IMR-90 (cell line): ENCODE results near the gene CD1B. TPM values are rescaled to one million over a fixed set of nuclear protein-coding genes. Genes with fewer than 3 reads are reported as not detected.

Experiments used
- ATAC-seq: fragments of 200-7000 bp; cut with Tn5 transposase; 2 replicates; pipeline ENCODE4 v1.9.1; 2020; ENCODE audit warnings: low read depth, mild to moderate bottlenecking, moderate library complexity
- BruUV-seq: library from RNA; stranded (reverse); fragments of 400-500 nt; replicated peaks from 2 replicates; lab custom pipeline; 2021; lab: Mats Ljungman, UMichigan
- CTCF ChIA-PET: fragments of 300-600 bp; formaldehyde crosslinking; extraction: SDS; loops from one replicate; lab custom pipeline; 2021; ENCODE audit warnings: antibody characterized with exemption; lab: Yijun Ruan, JAX
- POLR2A ChIA-PET: fragments of 300-600 bp; sonication (Branson Sonifier 250); formaldehyde crosslinking; loops from one replicate; lab custom pipeline; 2022; ENCODE audit warnings: antibody characterized with exemption; ENCODE audit not compliant: unreplicated experiment; lab: Charles Lee
- DNase-seq: peaks from one replicate; pipeline ENCODE4 v3.0.0; 2013
- H2AFZ ChIP-seq: replicated peaks from 2 replicates; pipeline ENCODE3; 2013; ENCODE audit warnings: low read length, mild to moderate bottlenecking; ENCODE audit not compliant: poor library complexity
- H2AK5ac ChIP-seq: 2 replicates; pipeline ENCODE4 v1.6.1; 2013; ENCODE audit warnings: low read depth, low read length, inconsistent platforms
- H2AK9ac ChIP-seq: replicated peaks from 2 replicates; pipeline ENCODE3; 2013; ENCODE audit warnings: mild to moderate bottlenecking, low read depth, low read length, moderate library complexity; ENCODE audit not compliant: poor library complexity
- H2BK120ac ChIP-seq: 2 replicates; pipeline ENCODE4 v1.6.1; 2013; ENCODE audit warnings: low read depth, low read length, inconsistent platforms
- H2BK15ac ChIP-seq: 3 replicates; pipeline ENCODE4 v1.6.1; 2013; ENCODE audit warnings: low read depth, low read length, inconsistent platforms
- H2BK20ac ChIP-seq: 2 replicates; pipeline ENCODE4 v1.6.1; 2013; ENCODE audit warnings: low read depth, mild to moderate bottlenecking, inconsistent platforms, low read length, moderate library complexity
- H2BK5ac ChIP-seq: 2 replicates; pipeline ENCODE4 v1.6.1; 2013; ENCODE audit warnings: mild to moderate bottlenecking, low read depth, low read length, inconsistent platforms; ENCODE audit not compliant: poor library complexity, severe bottlenecking
- H3K14ac ChIP-seq: replicated peaks from 2 replicates; pipeline ENCODE4 v1.6.1; 2013; ENCODE audit warnings: low read depth, low read length, inconsistent platforms
- H3K18ac ChIP-seq: 2 replicates; pipeline ENCODE4 v1.6.1; 2013; ENCODE audit warnings: low read depth, low read length, control low read depth
- H3K23ac ChIP-seq: 2 replicates; pipeline ENCODE4 v1.6.1; 2013; ENCODE audit warnings: low read depth, low read length, inconsistent platforms
- H3K27ac ChIP-seq: 2 replicates; pipeline ENCODE4 v1.5.1; 2013; ENCODE audit warnings: mild to moderate bottlenecking, control low read depth, low read length; ENCODE audit not compliant: insufficient read depth
- H3K27me3 ChIP-seq: 2 replicates; pipeline ENCODE4 v1.6.1; 2013; ENCODE audit warnings: low read length; ENCODE audit not compliant: control insufficient read depth, insufficient read depth
- H3K36me3 ChIP-seq: 2 replicates; pipeline ENCODE4 v1.6.1; 2013; ENCODE audit warnings: low read length, mixed read lengths; ENCODE audit not compliant: control insufficient read depth, insufficient read depth
- H3K4ac ChIP-seq: 2 replicates; pipeline ENCODE4 v1.6.1; 2013; ENCODE audit warnings: low read depth, low read length, inconsistent platforms
- H3K4me1 ChIP-seq: 2 replicates; pipeline ENCODE4 v1.6.1; 2013; ENCODE audit warnings: low read length, mixed read lengths; ENCODE audit not compliant: control insufficient read depth, insufficient read depth
- H3K4me2 ChIP-seq: 2 replicates; pipeline ENCODE4 v1.6.1; 2013; ENCODE audit warnings: low read depth, mild to moderate bottlenecking, control low read depth, low read length, moderate library complexity
- H3K4me3 ChIP-seq: 2 replicates; pipeline ENCODE4 v1.5.1; 2013; ENCODE audit warnings: low read depth, mild to moderate bottlenecking, control low read depth, low read length, moderate library complexity; ENCODE audit not compliant: insufficient read depth
- H3K56ac ChIP-seq: 2 replicates; pipeline ENCODE4 v1.6.1; 2013; ENCODE audit warnings: low read length, inconsistent platforms; ENCODE audit not compliant: insufficient read depth; ENCODE audit errors: extremely low read depth
- H3K79me1 ChIP-seq, 2 experiments: 2 replicates each; pipeline ENCODE4 v1.6.1; 2013; ENCODE audit warnings: low read length in 2 of 2, inconsistent platforms in 1 of 2, low read depth in 1 of 2
- H3K9ac ChIP-seq: 2 replicates; pipeline ENCODE4 v1.6.1; 2013; ENCODE audit warnings: low read depth, low read length, control low read depth
- H3K9me1 ChIP-seq: 2 replicates; pipeline ENCODE4 v1.6.1; 2013; ENCODE audit warnings: low read length, inconsistent platforms; ENCODE audit not compliant: insufficient read depth
- H3K9me3 ChIP-seq: 2 replicates; pipeline ENCODE4 v1.6.1; 2013; ENCODE audit warnings: low read length; ENCODE audit not compliant: control insufficient read depth, insufficient read depth
- H4K20me1 ChIP-seq: 2 replicates; pipeline ENCODE4 v1.6.1; 2013; ENCODE audit warnings: low read length, inconsistent platforms; ENCODE audit not compliant: insufficient read depth
- H4K5ac ChIP-seq: 2 replicates; pipeline ENCODE4 v1.6.1; 2013; ENCODE audit warnings: mild to moderate bottlenecking, low read depth, low read length, control low read depth
- H4K8ac ChIP-seq, 2 experiments: 2 replicates each; pipeline ENCODE4 v1.6.1; 2013; ENCODE audit warnings: low read depth in 2 of 2, low read length in 2 of 2, control low read depth in 1 of 2, inconsistent platforms in 1 of 2
- H4K91ac ChIP-seq: 2 replicates; pipeline ENCODE4 v1.6.1; 2013; ENCODE audit warnings: low read depth, low read length, inconsistent platforms; ENCODE audit not compliant: insufficient read depth
- MAZ ChIP-seq: IDR thresholded peaks from 2 replicates; pipeline ENCODE4 v1.6.1; 2012; ENCODE audit warnings: low read depth, mild to moderate bottlenecking, low read length, improper control_type of control experiment, moderate library complexity, borderline replicate concordance
- WGBS, 2 experiments: methylation state at CpG; one replicate each; pipeline versions ENCODE4 v1.1.5 to v1.1.7; 2013; ENCODE audit warnings: missing lambda C conversion rate in 2 of 2; ENCODE audit not compliant: insufficient read length in 1 of 2; ENCODE audit errors: extremely low coverage in 2 of 2; 5-methylcytosine and 5-hydroxymethylcytosine counted together
- dilution Hi-C: fragments of 300-500 bp; cut with HindIII; formaldehyde crosslinking; loops from one replicate; pipeline ENCODE4 v1.14.3; 2018; ENCODE audit warnings: low sequenced_read_pairs; ENCODE audit not compliant: unreplicated experiment
- in situ Hi-C: fragments of 300-500 bp; cut with MboI; formaldehyde crosslinking; loops from 3 replicates; pipeline ENCODE4 v1.14.3; 2019; ENCODE audit warnings: low sequenced_read_pairs, inconsistent platforms, mixed read lengths
- intact Hi-C: fragments of 100-400 bp; cut with micrococcal nuclease; formaldehyde crosslinking; loops from 2 replicates; pipeline ENCODE4 v1.10.0; 2022
- polyA plus RNA-seq, 3 experiments: library from polyadenylated mRNA; depleted of rRNA; stranded (reverse); fragments of >200 nt; gene quantifications; 2 replicates each; pipeline ENCODE4 v1.2.3, GENCODE V29; 2012; ENCODE audit warnings: low replicate concordance in 1 of 3
- total RNA-seq: library from RNA; depleted of rRNA; stranded (reverse); fragments of >200 nt; gene quantifications from 2 replicates; pipeline ENCODE4 v1.2.3, GENCODE V29; 2012
- TF ChIP-seq, protein P1 (sequence below): fragments of 150-350 bp; IDR thresholded peaks from 2 replicates; pipeline ENCODE4 v1.6.1; 2016; ENCODE audit warnings: low read depth, mild to moderate bottlenecking, low read length, moderate library complexity, borderline replicate concordance

The CD1B gene
- total and polyA plus RNA-seq, 2 of the 4 experiments (the other 2 are of a cell fraction), result not detected

- no peaks in the 10 kb centered on the region for H3K79me1 ChIP-seq
- H2BK20ac ChIP-seq, result no peak overlapping the region
- no peak overlapping the region for H2AFZ ChIP-seq
- H2BK5ac ChIP-seq, result no peak overlapping the region
- H3K27me3 ChIP-seq, result no peaks in the 10 kb centered on the region
- H3K27ac ChIP-seq, result no peak overlapping the region
- H4K91ac ChIP-seq, result no peak overlapping the region
- no peak overlapping the region for H3K14ac ChIP-seq
- H3K9me1 ChIP-seq, result no peaks in the 10 kb centered on the region
- no peak overlapping the region for H4K8ac ChIP-seq
- 100% methylated on average over 1 of the region's 3 CpGs; no CpG with 5 or more reads in 1 of the 2 experiments for WGBS, 2 experiments
- H2AK9ac ChIP-seq, result no peak overlapping the region
- intact Hi-C loops (no loop called here), in situ Hi-C loops (no loop called here), dilution Hi-C loops (no loop called here)
- no peak overlapping the region for H3K23ac ChIP-seq
- POLR2A ChIA-PET, result no interaction called here
- CTCF ChIA-PET, result no interaction called here
- H4K5ac ChIP-seq, result no peak overlapping the region
- TF ChIP-seq, protein P1, sequence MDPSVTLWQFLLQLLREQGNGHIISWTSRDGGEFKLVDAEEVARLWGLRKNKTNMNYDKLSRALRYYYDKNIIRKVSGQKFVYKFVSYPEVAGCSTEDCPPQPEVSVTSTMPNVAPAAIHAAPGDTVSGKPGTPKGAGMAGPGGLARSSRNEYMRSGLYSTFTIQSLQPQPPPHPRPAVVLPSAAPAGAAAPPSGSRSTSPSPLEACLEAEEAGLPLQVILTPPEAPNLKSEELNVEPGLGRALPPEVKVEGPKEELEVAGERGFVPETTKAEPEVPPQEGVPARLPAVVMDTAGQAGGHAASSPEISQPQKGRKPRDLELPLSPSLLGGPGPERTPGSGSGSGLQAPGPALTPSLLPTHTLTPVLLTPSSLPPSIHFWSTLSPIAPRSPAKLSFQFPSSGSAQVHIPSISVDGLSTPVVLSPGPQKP, result no peak
- TF ChIP-seq MAZ, result no peak
- no peak overlapping the region for H2AK5ac ChIP-seq
- DNase-seq (no peak), ATAC-seq (no peak)
- no peak overlapping the region for H2BK15ac ChIP-seq
- no peak overlapping the region for H3K4ac ChIP-seq
- no peak overlapping the region for H2BK120ac ChIP-seq
- H3K56ac ChIP-seq, result no peak overlapping the region
- no peaks in the 10 kb centered on the region for H3K36me3 ChIP-seq
- H4K20me1 ChIP-seq, result no peaks in the 10 kb centered on the region
- no peak overlapping the region for H3K4me3 ChIP-seq
- BruUV-seq, result no TSS peak
- no peaks in the 10 kb centered on the region for H3K4me1 ChIP-seq
- no peak overlapping the region for H3K4me2 ChIP-seq
- no peak overlapping the region for H3K18ac ChIP-seq
- H3K9me3 ChIP-seq, result peaks cover 6% of the 10 kb centered on the region
- no peak overlapping the region for H3K9ac ChIP-seq
These were observed 2.9 kb downstream of the CD1B start for GRCh38 chr1:158328426-158328825.
